Activated naive CD4-positive, alpha-beta T cell treated with anti-CD3 and anti-CD28 coated beads for 36 hours (primary cell): ENCODE data around the gene ERBIN. TPM values are rescaled to one million over a fixed set of nuclear protein-coding genes. Genes with fewer than 3 reads are reported as not detected.

Source experiments
- CTCF ChIA-PET: fragments of 350-600 bp; sonication (Branson Sonifier 250); formaldehyde crosslinking; loops from one replicate; lab custom pipeline; 2021; ENCODE audit warnings: antibody characterized with exemption; lab: Charles Lee
- DNase-seq: peaks from one replicate; pipeline ENCODE4 v3.0.0-alpha.2; 2020
- H3K27ac Mint-ChIP-seq: one replicate; pipeline ENCODE4 v1.8.0; 2021; ENCODE audit warnings: mild to moderate bottlenecking, mixed read lengths
- H3K27me3 Mint-ChIP-seq: one replicate; pipeline ENCODE4 v1.8.0; 2021; ENCODE audit warnings: low read depth, mixed read lengths
- H3K36me3 Mint-ChIP-seq: one replicate; pipeline ENCODE4 v1.8.0; 2021; ENCODE audit warnings: low read depth, mixed read lengths
- H3K4me1 Mint-ChIP-seq: one replicate; pipeline ENCODE4 v1.8.0; 2021; ENCODE audit warnings: low read depth, mixed read lengths
- H3K4me3 Mint-ChIP-seq: one replicate; pipeline ENCODE4 v1.8.0; 2021; ENCODE audit warnings: mild to moderate bottlenecking, moderate library complexity, mixed read lengths
- H3K9me3 Mint-ChIP-seq: one replicate; pipeline ENCODE4 v1.8.0; 2021; ENCODE audit warnings: mixed read lengths
- intact Hi-C: fragments of 100-400 bp; cut with micrococcal nuclease; formaldehyde crosslinking; loops from one replicate; pipeline ENCODE4 v1.15.1; 2023
- total RNA-seq, 2 experiments: library from RNA; stranded (reverse); gene quantifications; one replicate each; pipeline ENCODE4 v1.2.3, GENCODE V29; 2021

ERBIN gene
- total RNA-seq, 2 experiments from 2014 or later: 41.9 to 42.2 TPM

GRCh38 chr5:65989158-65989557 lies 62.8 kb downstream of the ERBIN start:
- Mint-ChIP-seq H3K27ac (peak overlapping the region; percentile 51), H3K9me3 (no peaks in the 10 kb centered on the region), H3K4me1 (peaks cover 40% of the 10 kb centered on the region), H3K27me3 (no peaks in the 10 kb centered on the region), H3K36me3 (peaks cover 12% of the 10 kb centered on the region), H3K4me3 (no peak overlapping the region)
- CTCF ChIA-PET: interaction anchor here (0.6 to 1.0 kb wide), 2 partner anchors 18 to 102 kb away, joined by 3 to 6 read pairs; no protein-coding TSS in a partner anchor
- no peak for DNase-seq
- intact Hi-C loops: no loop called here

GRCh38 chr5:65992630-65993029 lies 66.3 kb downstream of the ERBIN start:
- Mint-ChIP-seq H3K4me3 (no peak overlapping the region), H3K27me3 (no peaks in the 10 kb centered on the region), H3K27ac (no peak overlapping the region), H3K9me3 (no peaks in the 10 kb centered on the region), H3K4me1 (peaks cover 27% of the 10 kb centered on the region), H3K36me3 (peaks cover 21% of the 10 kb centered on the region)
- intact Hi-C loops: no loop called here
- DNase-seq: no peak
- CTCF ChIA-PET: interaction anchor here (0.6 to 1.0 kb wide), 2 partner anchors 11 to 87 kb away, joined by 3 to 6 read pairs; no protein-coding TSS in a partner anchor

- CTCF ChIA-PET: no interaction called here
- Mint-ChIP-seq H3K36me3 (peaks cover 18% of the 10 kb centered on the region), H3K4me3 (no peak overlapping the region), H3K27me3 (no peaks in the 10 kb centered on the region), H3K27ac (no peak overlapping the region), H3K4me1 (peaks cover 22% of the 10 kb centered on the region), H3K9me3 (no peaks in the 10 kb centered on the region)
- intact Hi-C loops: no loop called here
- DNase-seq: no peak
Observed at GRCh38 chr5:65994117-65994786, 67.9 kb downstream of the ERBIN start.

GRCh38 chr5:65999061-65999723 lies 72.8 kb downstream of the ERBIN start:
- Mint-ChIP-seq H3K4me3 (no peak overlapping the region), H3K27me3 (no peaks in the 10 kb centered on the region), H3K9me3 (peaks cover 2% of the 10 kb centered on the region), H3K36me3 (peaks cover 26% of the 10 kb centered on the region), H3K4me1 (peaks cover 44% of the 10 kb centered on the region), H3K27ac (peak overlapping the region; percentile 21)
- intact Hi-C loops: no loop called here
- CTCF ChIA-PET: no interaction called here
- no peak for DNase-seq

GRCh38 chr5:66001952-66002351 lies 75.6 kb downstream of the ERBIN start:
- Mint-ChIP-seq H3K27ac (no peak overlapping the region), H3K9me3 (peaks cover 6% of the 10 kb centered on the region), H3K36me3 (peaks cover 29% of the 10 kb centered on the region), H3K4me3 (no peak overlapping the region), H3K4me1 (peaks cover 33% of the 10 kb centered on the region), H3K27me3 (no peaks in the 10 kb centered on the region)
- intact Hi-C loops: loop anchor here (1.0 to 5.0 kb wide), 4 partner anchors 8 to 140 kb away; partner anchors contain the start of gene SREK1
- CTCF ChIA-PET: interaction anchor here (0.6 to 1.6 kb wide), 4 partner anchors 42 to 167 kb away, joined by 3 to 5 read pairs (median 3); partner anchors contain the start of gene ERBIN
- no peak for DNase-seq

GRCh38 chr5:66002415-66002814 lies 76.0 kb downstream of the ERBIN start:
- DNase-seq: no peak
- intact Hi-C loops: loop anchor here (1.0 to 5.0 kb wide), 4 partner anchors 8 to 140 kb away; partner anchors contain the start of gene SREK1
- H3K36me3 Mint-ChIP-seq: peaks cover 29% of the 10 kb centered on the region
- H3K27ac Mint-ChIP-seq: no peak overlapping the region
- peaks cover 33% of the 10 kb centered on the region for H3K4me1 Mint-ChIP-seq
- no peak overlapping the region for H3K4me3 Mint-ChIP-seq
- CTCF ChIA-PET: interaction anchor here (0.9 to 1.6 kb wide), 3 partner anchors 41 to 78 kb away, joined by 3 to 5 read pairs (median 3); partner anchors contain the start of gene ERBIN
- no peaks in the 10 kb centered on the region for H3K27me3 Mint-ChIP-seq
- H3K9me3 Mint-ChIP-seq: peaks cover 6% of the 10 kb centered on the region

- no peak for DNase-seq
- H3K4me1 Mint-ChIP-seq: peaks cover 38% of the 10 kb centered on the region
- no peak overlapping the region for H3K4me3 Mint-ChIP-seq
- no peaks in the 10 kb centered on the region for H3K27me3 Mint-ChIP-seq
- peaks cover 28% of the 10 kb centered on the region for H3K36me3 Mint-ChIP-seq
- no peak overlapping the region for H3K27ac Mint-ChIP-seq
- peaks cover 6% of the 10 kb centered on the region for H3K9me3 Mint-ChIP-seq
- intact Hi-C loops: loop anchor here (5.0 kb wide), 1 partner anchor 138 kb away; the partner anchor contains the start of gene SREK1
- CTCF ChIA-PET: interaction anchor here (0.6 to 1.0 kb wide), 2 partner anchors 12 to 245 kb away, joined by 3 to 6 read pairs; no protein-coding TSS in a partner anchor
Observed at GRCh38 chr5:66004216-66004615, 77.8 kb downstream of the ERBIN start.

- CTCF ChIA-PET: no interaction called here
- H3K9me3 Mint-ChIP-seq: peaks cover 4% of the 10 kb centered on the region
- no peaks in the 10 kb centered on the region for H3K27me3 Mint-ChIP-seq
- H3K4me3 Mint-ChIP-seq: no peak overlapping the region
- intact Hi-C loops: no loop called here
- DNase-seq: no peak
- peaks cover 40% of the 10 kb centered on the region for H3K4me1 Mint-ChIP-seq
- peaks cover 22% of the 10 kb centered on the region for H3K36me3 Mint-ChIP-seq
- no peak overlapping the region for H3K27ac Mint-ChIP-seq
Observed at GRCh38 chr5:66009277-66009676, 82.9 kb downstream of the ERBIN start.

- Mint-ChIP-seq H3K4me3 (no peak overlapping the region), H3K9me3 (peaks cover 2% of the 10 kb centered on the region), H3K27ac (no peak overlapping the region), H3K36me3 (peaks cover 17% of the 10 kb centered on the region), H3K27me3 (no peaks in the 10 kb centered on the region), H3K4me1 (peaks cover 40% of the 10 kb centered on the region)
- intact Hi-C loops: loop anchor here (1.0 kb wide), 1 partner anchor 8 kb away; no protein-coding TSS in a partner anchor
- no peak for DNase-seq
- CTCF ChIA-PET: interaction anchor here (0.6 kb wide), 1 partner anchor 15 kb away, joined by 3 read pairs; no protein-coding TSS in a partner anchor
Observed at GRCh38 chr5:66010476-66010875, 84.1 kb downstream of the ERBIN start.

- CTCF ChIA-PET: no interaction called here
- no peak overlapping the region for H3K27ac Mint-ChIP-seq
Observed at GRCh38 chr5:66012271-66012670, 85.9 kb downstream of the ERBIN start.

GRCh38 chr5:66013397-66013796 lies 87.0 kb downstream of the ERBIN start:
- no peaks in the 10 kb centered on the region for H3K9me3 Mint-ChIP-seq
- DNase-seq: no peak
- intact Hi-C loops: no loop called here
- H3K36me3 Mint-ChIP-seq: peaks cover 13% of the 10 kb centered on the region
- no peak overlapping the region for H3K27ac Mint-ChIP-seq
- CTCF ChIA-PET: no interaction called here
- H3K27me3 Mint-ChIP-seq: no peaks in the 10 kb centered on the region
- peaks cover 44% of the 10 kb centered on the region for H3K4me1 Mint-ChIP-seq
- H3K4me3 Mint-ChIP-seq: no peak overlapping the region

More at GRCh38 chr5:66012271-66012670, 85.9 kb downstream of the ERBIN start:
- Mint-ChIP-seq H3K36me3 (peaks cover 13% of the 10 kb centered on the region), H3K27me3 (no peaks in the 10 kb centered on the region), H3K9me3 (no peaks in the 10 kb centered on the region), H3K4me3 (no peak overlapping the region), H3K4me1 (peaks cover 41% of the 10 kb centered on the region)
- intact Hi-C loops: no loop called here
- DNase-seq: no peak

GRCh38 chr5:66013906-66014305 lies 87.5 kb downstream of the ERBIN start:
- H3K27ac Mint-ChIP-seq: no peak overlapping the region
- no peaks in the 10 kb centered on the region for H3K27me3 Mint-ChIP-seq
- no peak for DNase-seq
- H3K4me1 Mint-ChIP-seq: peaks cover 43% of the 10 kb centered on the region
- H3K9me3 Mint-ChIP-seq: no peaks in the 10 kb centered on the region
- CTCF ChIA-PET: no interaction called here
- no peak overlapping the region for H3K4me3 Mint-ChIP-seq
- intact Hi-C loops: no loop called here
- H3K36me3 Mint-ChIP-seq: peaks cover 13% of the 10 kb centered on the region
